H1 (cell line): ENCODE data around the gene GNB1L. TPM values are rescaled to one million over a fixed set of nuclear protein-coding genes. Genes with fewer than 3 reads are reported as not detected.

Experiments used
- CTCF ChIA-PET: fragments of 300-600 bp; sonication (Branson Sonifier 250); formaldehyde crosslinking; loops from one replicate; lab custom pipeline; 2021; ENCODE audit not compliant: partially characterized antibody; lab: Charles Lee
- POLR2A ChIA-PET: fragments of 300-600 bp; sonication (Branson Sonifier 250); formaldehyde crosslinking; loops from one replicate; lab custom pipeline; 2021; ENCODE audit warnings: inconsistent platforms; ENCODE audit not compliant: partially characterized antibody; lab: Charles Lee
- DNase-seq, 2 experiments: peaks; one replicate each; pipeline versions ENCODE4 v3.0.0 to v3.0.0-alpha.2; 2010 to 2022; ENCODE audit warnings: low spot score in 2 of 2, low read depth in 1 of 2, mixed read lengths in 1 of 2
- FAIRE-seq: peaks from 2 replicates; lab custom pipeline; 2011; peaks lifted over from hg19 to GRCh38; lab: Jason Lieb, UNC
- H2AFZ ChIP-seq: 2 replicates; pipeline ENCODE4 v1.8.1; 2012; ENCODE audit warnings: low read length, inconsistent platforms
- H2AK5ac ChIP-seq: 2 replicates; pipeline ENCODE4 v1.6.1; 2013; ENCODE audit warnings: low read depth, low read length
- H2BK120ac ChIP-seq: replicated peaks from 2 replicates; pipeline ENCODE3; 2013; ENCODE audit warnings: low read depth, low read length, inconsistent platforms
- H2BK12ac ChIP-seq: 2 replicates; pipeline ENCODE4 v1.6.1; 2013; ENCODE audit warnings: low read depth, low read length
- H2BK15ac ChIP-seq: 2 replicates; pipeline ENCODE4 v1.6.1; 2013; ENCODE audit warnings: low read length
- H2BK20ac ChIP-seq: 2 replicates; pipeline ENCODE4 v1.6.1; 2013; ENCODE audit warnings: low read length
- H2BK5ac ChIP-seq: 2 replicates; pipeline ENCODE4 v1.6.1; 2013; ENCODE audit warnings: low read depth, low read length
- H3K14ac ChIP-seq: 2 replicates; pipeline ENCODE4 v1.6.1; 2013; ENCODE audit warnings: inconsistent platforms; ENCODE audit not compliant: insufficient read length
- H3K18ac ChIP-seq: 2 replicates; pipeline ENCODE4 v1.6.1; 2013; ENCODE audit warnings: low read length; ENCODE audit errors: extremely low read depth
- H3K23ac ChIP-seq: 2 replicates; pipeline ENCODE4 v1.6.1; 2013; ENCODE audit warnings: inconsistent platforms; ENCODE audit not compliant: insufficient read length
- H3K23me2 ChIP-seq: 2 replicates; pipeline ENCODE4 v1.6.1; 2013; ENCODE audit warnings: low read depth, low read length
- H3K27ac ChIP-seq: 2 replicates; pipeline ENCODE4 v1.6.1; 2011; ENCODE audit warnings: low read depth, low read length, inconsistent platforms
- H3K27me3 ChIP-seq, 4 experiments: replicated peaks in 1 of 4; 1 replicate in 1 of 4; 2 replicates in 3 of 4; pipeline versions ENCODE4 v1.6.1 to v1.8.1; 2011 to 2013; ENCODE audit warnings: low read length in 3 of 4, mild to moderate bottlenecking in 3 of 4, inconsistent platforms in 2 of 4, mixed read lengths in 2 of 4, moderate library complexity in 1 of 4; ENCODE audit not compliant: control insufficient read depth in 3 of 4, insufficient read depth in 3 of 4; ENCODE audit errors: extremely low read depth in 1 of 4
- H3K36me3 ChIP-seq, 4 experiments: 2 replicates each; pipeline versions ENCODE4 v1.6.1 to v1.8.1; 2011 to 2013; ENCODE audit warnings: mild to moderate bottlenecking in 4 of 4, low read length in 3 of 4, moderate library complexity in 2 of 4, control low read depth in 1 of 4, inconsistent platforms in 1 of 4; ENCODE audit not compliant: insufficient read depth in 4 of 4, control insufficient read depth in 2 of 4
- H3K4ac ChIP-seq: replicated peaks from 2 replicates; pipeline ENCODE3; 2013; ENCODE audit warnings: low read length, low read depth, mixed read lengths, inconsistent platforms; ENCODE audit not compliant: insufficient read length
- H3K4me1 ChIP-seq, 4 experiments: replicated peaks in 1 of 4; 1 replicate in 1 of 4; 2 replicates in 3 of 4; pipeline versions ENCODE4 v1.6.1 to v1.8.1; 2011 to 2013; ENCODE audit warnings: low read length in 3 of 4, inconsistent platforms in 2 of 4, mixed read lengths in 1 of 4; ENCODE audit not compliant: insufficient read depth in 4 of 4, control insufficient read depth in 3 of 4
- H3K4me2 ChIP-seq, 2 experiments: 2 replicates each; pipeline versions ENCODE4 v1.6.1 to v1.8.1; 2011 to 2013; ENCODE audit warnings: low read depth in 2 of 2, low read length in 2 of 2, control low read depth in 1 of 2, inconsistent platforms in 1 of 2, mild to moderate bottlenecking in 1 of 2; ENCODE audit not compliant: insufficient read depth in 1 of 2
- H3K4me3 ChIP-seq, 4 experiments: fragments of 200-600, 300-600 bp in 1 of 4; sonication (generic), shearing (Covaris generic), sonication (Bioruptor Twin) in 1 of 4; 2 replicates each; pipeline versions ENCODE4 v1.5.1 to v1.8.1; 2011 to 2016; ENCODE audit warnings: low read length in 4 of 4, low read depth in 3 of 4, control low read depth in 2 of 4, inconsistent platforms in 2 of 4, mild to moderate bottlenecking in 2 of 4, mixed read lengths in 1 of 4, moderate library complexity in 1 of 4; ENCODE audit not compliant: insufficient read depth in 2 of 4; ENCODE audit errors: extremely low read depth in 1 of 4
- H3K56ac ChIP-seq: replicated peaks from 2 replicates; pipeline ENCODE3; 2013; ENCODE audit warnings: low read depth, mild to moderate bottlenecking, mixed read lengths, low read length, inconsistent platforms; ENCODE audit not compliant: insufficient read length
- H3K79me1 ChIP-seq: 2 replicates; pipeline ENCODE4 v1.6.1; 2013; ENCODE audit warnings: low read depth, low read length, control low read depth
- H3K79me2 ChIP-seq, 2 experiments: 2 replicates each; pipeline versions ENCODE4 v1.6.1 to v1.8.1; 2012 to 2013; ENCODE audit warnings: low read length in 2 of 2, mild to moderate bottlenecking in 2 of 2, inconsistent platforms in 1 of 2; ENCODE audit not compliant: insufficient read depth in 2 of 2, control insufficient read depth in 1 of 2
- H3K9ac ChIP-seq, 4 experiments: replicated peaks in 1 of 4; 1 replicate in 1 of 4; 2 replicates in 3 of 4; pipeline versions ENCODE4 v1.6.1 to v1.8.1; 2011 to 2013; ENCODE audit warnings: low read depth in 3 of 4, low read length in 3 of 4, control low read depth in 2 of 4, mild to moderate bottlenecking in 2 of 4, moderate library complexity in 2 of 4, inconsistent platforms in 1 of 4; ENCODE audit errors: extremely low read depth in 1 of 4
- H3K9me3 ChIP-seq, 2 experiments: 2 replicates each; pipeline versions ENCODE4 v1.6.1 to v1.8.1; 2012 to 2013; ENCODE audit warnings: mild to moderate bottlenecking in 2 of 2, moderate library complexity in 2 of 2, control low read depth in 1 of 2, inconsistent platforms in 1 of 2, low read depth in 1 of 2, low read length in 1 of 2, mixed read lengths in 1 of 2; ENCODE audit not compliant: insufficient read depth in 2 of 2
- H4K20me1 ChIP-seq, 2 experiments: replicated peaks in 1 of 2; 2 replicates each; pipeline versions ENCODE3 to v1.8.1; 2011 to 2013; ENCODE audit warnings: inconsistent platforms in 2 of 2, low read length in 2 of 2, mild to moderate bottlenecking in 1 of 2; ENCODE audit not compliant: insufficient read depth in 2 of 2, control insufficient read depth in 1 of 2
- H4K5ac ChIP-seq: 2 replicates; pipeline ENCODE4 v1.6.1; 2013; ENCODE audit warnings: low read length, low read depth, mixed read lengths, inconsistent platforms; ENCODE audit not compliant: insufficient read length
- H4K8ac ChIP-seq: 2 replicates; pipeline ENCODE4 v1.8.0; 2013; ENCODE audit warnings: mild to moderate bottlenecking, moderate library complexity, low read length, inconsistent platforms; ENCODE audit not compliant: insufficient read depth; ENCODE audit errors: extremely low read depth
- H4K91ac ChIP-seq: replicated peaks from 2 replicates; pipeline ENCODE3; 2013; ENCODE audit warnings: low read length, mixed read lengths, inconsistent platforms; ENCODE audit not compliant: insufficient read length
- CEBPB ChIP-seq: IDR thresholded peaks from 2 replicates; pipeline ENCODE4 v1.6.1; 2012; ENCODE audit warnings: low read depth, low read length
- CHD2 ChIP-seq: IDR thresholded peaks from 2 replicates; pipeline ENCODE4 v1.6.1; 2012; ENCODE audit warnings: low read length, improper control_type of control experiment
- CREB1 ChIP-seq: IDR thresholded peaks from 2 replicates; pipeline ENCODE4 v1.6.1; 2012; ENCODE audit warnings: inconsistent platforms
- EP300 ChIP-seq, 2 experiments: IDR thresholded peaks; 1 replicate in 1 of 2; 2 replicates in 1 of 2; pipeline ENCODE4 v1.6.1; 2011 to 2012; ENCODE audit warnings: low read depth in 2 of 2, low read length in 2 of 2, mild to moderate bottlenecking in 2 of 2, borderline replicate concordance in 1 of 2, inconsistent platforms in 1 of 2, moderate library complexity in 1 of 2
- GTF2F1 ChIP-seq: IDR thresholded peaks from 2 replicates; pipeline ENCODE4 v1.6.1; 2012; ENCODE audit warnings: low read depth, low read length, improper control_type of control experiment, borderline replicate concordance
- JUND ChIP-seq: IDR thresholded peaks from 2 replicates; pipeline ENCODE4 v1.6.1; 2011; ENCODE audit warnings: mild to moderate bottlenecking, improper control_type of control experiment, low read length
- KDM5A ChIP-seq: fragments of 200-600 bp; IDR thresholded peaks from 2 replicates; pipeline ENCODE4 v1.7.1; 2012; ENCODE audit warnings: mild to moderate bottlenecking, low read length, inconsistent platforms, mixed read lengths
- NRF1 ChIP-seq: IDR thresholded peaks from 2 replicates; pipeline ENCODE4 v1.6.1; 2011; ENCODE audit warnings: mild to moderate bottlenecking, low read depth, low read length, improper control_type of control experiment
- PHF8 ChIP-seq: fragments of 200-600 bp; sonication (generic); conservative IDR thresholded peaks from 2 replicates; pipeline ENCODE4 v1.7.1; 2012; ENCODE audit warnings: low read depth, mild to moderate bottlenecking, inconsistent platforms, low read length, moderate library complexity
- RBBP5 ChIP-seq: IDR thresholded peaks from 2 replicates; pipeline ENCODE4 v1.7.1; 2012; ENCODE audit warnings: low read depth, mild to moderate bottlenecking, inconsistent platforms, low read length, moderate library complexity, borderline replicate concordance
- SIX5 ChIP-seq: IDR thresholded peaks from 2 replicates; pipeline ENCODE4 v1.6.1; 2011; ENCODE audit warnings: mild to moderate bottlenecking, low read depth, low read length
- TAF1 ChIP-seq: IDR thresholded peaks from 2 replicates; pipeline ENCODE4 v1.6.1; 2011; ENCODE audit warnings: mild to moderate bottlenecking, low read depth, low read length
- TEAD4 ChIP-seq: IDR thresholded peaks from 2 replicates; pipeline ENCODE4 v1.6.1; 2012; ENCODE audit warnings: low read depth, low read length, inconsistent platforms, mixed read lengths
- YY1 ChIP-seq: IDR thresholded peaks from 2 replicates; pipeline ENCODE4 v1.6.1; 2011; ENCODE audit warnings: low read depth, mild to moderate bottlenecking, low read length
- WGBS, 2 experiments: shearing (Covaris generic) in 1 of 2; methylation state at CpG; one replicate each; pipeline versions ENCODE4 v1.1.6 to v1.1.7; 2013 to 2015; ENCODE audit warnings: low lambda C conversion rate in 2 of 2, mixed read lengths in 2 of 2, inconsistent platforms in 1 of 2, low coverage in 1 of 2, missing lambda C conversion rate in 1 of 2; ENCODE audit not compliant: insufficient replicate concordance in 2 of 2, insufficient coverage in 1 of 2, insufficient read length in 1 of 2; ENCODE audit errors: extremely low coverage in 1 of 2, missing lambda C conversion rate in 1 of 2; 5-methylcytosine and 5-hydroxymethylcytosine counted together
- polyA plus RNA-seq, 7 experiments: library from polyadenylated mRNA; depleted of rRNA in 3 of 7; stranded (reverse) in 5 of 7; unstranded in 2 of 7; fragments of >200 nt in 5 of 7; fragments of 200-250 nt in 2 of 7; gene quantifications; 1 replicate in 5 of 7; 2 replicates in 1 of 7; 4 replicates in 1 of 7; pipeline versions ENCODE4 v1.2.1 to v1.2.3, GENCODE V29; 2011 to 2013; ENCODE audit warnings: missing spikeins in 2 of 7, mixed read lengths in 2 of 7
- total RNA-seq: library from RNA; stranded (reverse); fragmentation: NEBNext Ultra II Directional; extraction: Animal tissue kit (Norgen Biotek cat#: 25700); gene quantifications from 2 replicates; pipeline ENCODE4 v1.2.1, GENCODE V29; 2021

The GNB1L gene
- total and polyA plus RNA-seq, 2 of the 8 experiments (the other 6 are each of a cell fraction or from before 2014, with no cell fraction given) = 14.0 to 15.6 TPM

- H3K9ac ChIP-seq = no peak overlapping the region
- no peak overlapping the region for H3K56ac ChIP-seq
- no peak for FAIRE-seq
- 93% methylated on average over 14 of the region's 14 CpGs; no CpG with 5 or more reads in 1 of the 2 experiments for WGBS, 2 experiments
- no peak overlapping the region for H3K4ac ChIP-seq
- H3K4me2 ChIP-seq = no peak overlapping the region
- H4K5ac ChIP-seq = no peak overlapping the region
- H4K91ac ChIP-seq = no peak overlapping the region
- H2BK120ac ChIP-seq = no peak overlapping the region
- peaks cover 2% of the 10 kb centered on the region; the same call in 1 of the 2 replicates for H3K23me2 ChIP-seq
- H2AFZ ChIP-seq = no peak overlapping the region
- H2BK20ac ChIP-seq = no peak overlapping the region
- H3K79me2 ChIP-seq = no peaks in the 10 kb centered on the region
- no peaks in the 10 kb centered on the region for H3K9me3 ChIP-seq
- ChIA-PET POLR2A (interaction anchor here (0.8 kb wide), 1 partner anchor 95 kb away, joined by 3 read pairs; no protein-coding TSS in a partner anchor), CTCF (interaction anchor here (0.6 to 4.3 kb wide), 13 partner anchors 8 to 342 kb away, joined by 3 to 18 read pairs (median 5); no protein-coding TSS in a partner anchor)
- no peaks in the 10 kb centered on the region for H3K36me3 ChIP-seq
- H3K23ac ChIP-seq = no peak overlapping the region
- H2AK5ac ChIP-seq = no peak overlapping the region
- no peak overlapping the region for H2BK15ac ChIP-seq
- peaks cover 0 to 2% (median 0%) of the 10 kb centered on the region in 4 experiments; a peak in 1 of 7 replicates for H3K27me3 ChIP-seq
- no peak overlapping the region for H3K14ac ChIP-seq
- H3K79me1 ChIP-seq = no peaks in the 10 kb centered on the region
- peak overlapping the region; percentile 49; the same call in 1 of the 2 replicates for H2BK5ac ChIP-seq
- no peak overlapping the region for H3K18ac ChIP-seq
- H3K4me3 ChIP-seq = no peak overlapping the region
- H3K4me1 ChIP-seq = peaks cover 0 to 10% (median 1%) of the 10 kb centered on the region in 4 experiments; a peak in 3 of 7 replicates
- peak overlapping the region; percentile 25; the same call in 1 of the 2 replicates for H4K8ac ChIP-seq
- H3K27ac ChIP-seq = no peak overlapping the region
- DNase-seq = peak in 1 of 2 experiments; percentile 34
- no peak overlapping the region for H2BK12ac ChIP-seq
- peaks cover 6 to 13% of the 10 kb centered on the region in 2 experiments for H4K20me1 ChIP-seq
- TF ChIP-seq TEAD4 (no peak), YY1 (no peak), KDM5A (no peak), GTF2F1 (no peak), CHD2 (no peak), EP300 (IDR thresholded peaks at IDR 0.05; ENCODE audit: borderline replicate concordance in 1 of 2, low read depth in 2 of 2, low read length in 2 of 2) (no peak), CEBPB (no peak), TAF1 (no peak), RBBP5 (no peak), PHF8 (no peak), SIX5 (no peak), CREB1 (no peak), NRF1 (no peak), JUND (no peak)
Measured at GRCh38 chr22:19819208-19819910, 35.3 kb downstream of the GNB1L start.
